ENCODE data around the gene PBX3. TPM values are rescaled to one million over a fixed set of nuclear protein-coding genes. Genes with fewer than 3 reads are reported as not detected.

PBX3 gene
- total RNA-seq, 2 donors from 2014 or later: 71.1 to 91.5 TPM

- no peak overlapping the region for H3K27ac ChIP-seq
- no peak overlapping the region for H3K4me3 ChIP-seq
- no peaks in the 10 kb centered on the region for H3K4me1 ChIP-seq
- no peaks in the 10 kb centered on the region for H3K36me3 ChIP-seq
- H3K9me3 ChIP-seq: no peaks in the 10 kb centered on the region
- H3K27me3 ChIP-seq: no peaks in the 10 kb centered on the region
- no peak for TF ChIP-seq CTCF (IDR thresholded peaks at IDR 0.05)
- DNase-seq (ENCODE audit: low spot score): no peak
These were observed 175.7 kb downstream of the PBX3 start for GRCh38 chr9:125922854-125923253.

- Histone ChIP-seq H3K36me3 (no peaks in the 10 kb centered on the region), H3K4me3 (no peak overlapping the region), H3K27me3 (no peaks in the 10 kb centered on the region), H3K27ac (no peak overlapping the region), H3K9me3 (no peaks in the 10 kb centered on the region), H3K4me1 (no peaks in the 10 kb centered on the region)
- TF ChIP-seq CTCF (IDR thresholded peaks at IDR 0.05): no peak
- no peak for DNase-seq (ENCODE audit: low spot score)
These were observed 177.2 kb downstream of the PBX3 start for GRCh38 chr9:125924351-125924750.

GRCh38 chr9:125926936-125927335, 179.8 kb downstream of the PBX3 start:
- no peak for DNase-seq (ENCODE audit: low spot score)
- no peaks in the 10 kb centered on the region for H3K36me3 ChIP-seq

GRCh38 chr9:125929846-125930245, 182.7 kb downstream of the PBX3 start:
- Histone ChIP-seq H3K36me3 (no peaks in the 10 kb centered on the region), H3K9me3 (no peaks in the 10 kb centered on the region), H3K27me3 (no peaks in the 10 kb centered on the region), H3K4me1 (peaks cover 0 to 7% of the 10 kb centered on the region in 2 donors), H3K27ac (no peak overlapping the region), H3K4me3 (no peak overlapping the region)
- no peak for TF ChIP-seq CTCF (IDR thresholded peaks at IDR 0.05)
- DNase-seq (ENCODE audit: low spot score): no peak

More at GRCh38 chr9:125926936-125927335, 179.8 kb downstream of the PBX3 start:
- no peak overlapping the region for H3K4me3 ChIP-seq
- H3K9me3 ChIP-seq: no peaks in the 10 kb centered on the region
- H3K4me1 ChIP-seq: peaks cover 0 to 4% of the 10 kb centered on the region in 2 donors
- H3K27ac ChIP-seq: no peak overlapping the region
- no peaks in the 10 kb centered on the region for H3K27me3 ChIP-seq
- TF ChIP-seq CTCF (IDR thresholded peaks at IDR 0.05): no peak

GRCh38 chr9:125931211-125931610, 184.0 kb downstream of the PBX3 start:
- H3K9me3 ChIP-seq: no peaks in the 10 kb centered on the region
- H3K27ac ChIP-seq: no peak overlapping the region
- no peaks in the 10 kb centered on the region for H3K27me3 ChIP-seq
- TF ChIP-seq CTCF (IDR thresholded peaks at IDR 0.05): no peak
- H3K4me3 ChIP-seq: no peak overlapping the region
- no peaks in the 10 kb centered on the region for H3K36me3 ChIP-seq
- DNase-seq (ENCODE audit: low spot score): no peak
- H3K4me1 ChIP-seq: peaks cover 0 to 7% of the 10 kb centered on the region in 2 donors

- H3K4me3 ChIP-seq: no peak overlapping the region
- no peak for TF ChIP-seq CTCF (IDR thresholded peaks at IDR 0.05)
These were observed 184.8 kb downstream of the PBX3 start for GRCh38 chr9:125932012-125932411.

More at GRCh38 chr9:125932012-125932411, 184.8 kb downstream of the PBX3 start:
- DNase-seq (ENCODE audit: low spot score): peak; percentile 63
- Histone ChIP-seq H3K27ac (no peak overlapping the region), H3K4me1 (peaks cover 0 to 7% of the 10 kb centered on the region in 2 donors), H3K36me3 (no peaks in the 10 kb centered on the region), H3K27me3 (no peaks in the 10 kb centered on the region), H3K9me3 (no peaks in the 10 kb centered on the region)
